Nephron progenitor cell (in vitro differentiated cells): ENCODE measurements around the gene ZDHHC17.

Source experiments
- DNase-seq: peaks from one replicate; pipeline ENCODE4 v3.0.0; 2021
- H3K27ac Mint-ChIP-seq: 2 replicates; pipeline ENCODE4 v1.8.0; 2021; ENCODE audit warnings: mild to moderate bottlenecking, moderate library complexity, mixed read lengths
- H3K27me3 Mint-ChIP-seq: 2 replicates; pipeline ENCODE4 v1.8.0; 2021; ENCODE audit warnings: mild to moderate bottlenecking, low read depth, mixed read lengths; ENCODE audit not compliant: poor library complexity
- H3K36me3 Mint-ChIP-seq: 2 replicates; pipeline ENCODE4 v1.8.0; 2021; ENCODE audit warnings: low read depth, mixed read lengths
- H3K4me1 Mint-ChIP-seq: 2 replicates; pipeline ENCODE4 v1.8.0; 2021; ENCODE audit warnings: mixed read lengths
- H3K4me3 Mint-ChIP-seq: 2 replicates; pipeline ENCODE4 v1.8.0; 2021; ENCODE audit warnings: mild to moderate bottlenecking, moderate library complexity, mixed read lengths
- H3K9me3 Mint-ChIP-seq: 2 replicates; pipeline ENCODE4 v1.8.0; 2021; ENCODE audit warnings: mild to moderate bottlenecking, moderate library complexity, mixed read lengths
- CTCF ChIP-seq: fragments of 200-600 bp; sonication (generic); IDR thresholded peaks from 2 replicates; pipeline ENCODE4 v1.5.0; 2021; ENCODE audit warnings: antibody characterized with exemption

The ZDHHC17 gene

GRCh38 chr12:76757694-76758093 is 6.2 kb upstream of the ZDHHC17 start:
- Mint-ChIP-seq H3K36me3 (peaks cover 4% of the 10 kb centered on the region), H3K27ac (no peak overlapping the region), H3K4me3 (no peak overlapping the region), H3K27me3 (peaks cover 3% of the 10 kb centered on the region), H3K9me3 (peaks cover 32% of the 10 kb centered on the region), H3K4me1 (peaks cover 6% of the 10 kb centered on the region)
- no peak for TF ChIP-seq CTCF
- no peak for DNase-seq

GRCh38 chr12:76762601-76762980 is 1.3 kb upstream of the ZDHHC17 start:
- DNase-seq: no peak

GRCh38 chr12:76764856-76765255 is 941 bp downstream of the ZDHHC17 start:
- peaks cover 30% of the 10 kb centered on the region for H3K4me1 Mint-ChIP-seq
- H3K27ac Mint-ChIP-seq: peak overlapping the region; percentile 100
- no peaks in the 10 kb centered on the region for H3K27me3 Mint-ChIP-seq
- DNase-seq: no peak
- H3K36me3 Mint-ChIP-seq: peaks cover 21% of the 10 kb centered on the region
- H3K9me3 Mint-ChIP-seq: peaks cover 9% of the 10 kb centered on the region
- peak overlapping the region; percentile 99 for H3K4me3 Mint-ChIP-seq
- TF ChIP-seq CTCF: no peak

More at GRCh38 chr12:76762601-76762980, 1.3 kb upstream of the ZDHHC17 start:
- Mint-ChIP-seq H3K36me3 (peaks cover 16% of the 10 kb centered on the region), H3K4me3 (peak overlapping the region; percentile 99), H3K4me1 (peaks cover 30% of the 10 kb centered on the region), H3K27ac (peak overlapping the region; percentile 79), H3K27me3 (no peaks in the 10 kb centered on the region), H3K9me3 (peaks cover 28% of the 10 kb centered on the region)
- TF ChIP-seq CTCF: no peak

- H3K36me3 Mint-ChIP-seq: peaks cover 27% of the 10 kb centered on the region
- TF ChIP-seq CTCF: no peak
- H3K27me3 Mint-ChIP-seq: no peaks in the 10 kb centered on the region
- no peak for DNase-seq
- H3K4me3 Mint-ChIP-seq: peak overlapping the region; percentile 99
- peak overlapping the region; percentile 100 for H3K27ac Mint-ChIP-seq
- peaks cover 30% of the 10 kb centered on the region for H3K4me1 Mint-ChIP-seq
- peaks cover 9% of the 10 kb centered on the region for H3K9me3 Mint-ChIP-seq
Observed at GRCh38 chr12:76765598-76765997, 1.7 kb downstream of the ZDHHC17 start.

GRCh38 chr12:76766161-76766560 is 2.2 kb downstream of the ZDHHC17 start:
- Mint-ChIP-seq H3K9me3 (peaks cover 5% of the 10 kb centered on the region), H3K36me3 (peaks cover 27% of the 10 kb centered on the region), H3K4me1 (peaks cover 30% of the 10 kb centered on the region), H3K27ac (no peak overlapping the region), H3K4me3 (peak overlapping the region; percentile 99), H3K27me3 (no peaks in the 10 kb centered on the region)
- TF ChIP-seq CTCF: no peak
- DNase-seq: no peak

- no peak for TF ChIP-seq CTCF
- H3K4me1 Mint-ChIP-seq: peaks cover 19% of the 10 kb centered on the region
- H3K4me3 Mint-ChIP-seq: no peak overlapping the region
- H3K27me3 Mint-ChIP-seq: no peaks in the 10 kb centered on the region
- H3K36me3 Mint-ChIP-seq: peaks cover 41% of the 10 kb centered on the region
- H3K27ac Mint-ChIP-seq: peak overlapping the region; percentile 81
- no peak for DNase-seq
- H3K9me3 Mint-ChIP-seq: no peaks in the 10 kb centered on the region
Observed at GRCh38 chr12:76768576-76768975, 4.7 kb downstream of the ZDHHC17 start.
